ENCODE data around the gene ESYT2.

- TF ChIP-seq CTCF (IDR thresholded peaks at IDR 0.05) (no peak), POLR2A (IDR thresholded peaks at IDR 0.05) (no peak)
Measured at GRCh38 chr7:158816995-158817394, 12.3 kb downstream of the ESYT2 start.

Data from uterus (tissue), 2 donors.